Esophagus (tissue), 2 donors: Measurements from ENCODE around the gene KCNJ12. TPM values are rescaled to one million over a fixed set of nuclear protein-coding genes. Genes with fewer than 3 reads are reported as not detected.

Experiments
- H3K27ac ChIP-seq, 2 donors: one replicate each; pipeline ENCODE4 v1.5.1; 2013; ENCODE audit warnings: low read depth in 2 of 2, mild to moderate bottlenecking in 2 of 2, inconsistent platforms in 1 of 2, low read length in 1 of 2, moderate library complexity in 1 of 2
- H3K27me3 ChIP-seq, 2 donors: one replicate each; pipeline ENCODE4 v1.6.1; 2013; ENCODE audit warnings: low read length in 2 of 2, control low read depth in 1 of 2, mild to moderate bottlenecking in 1 of 2; ENCODE audit not compliant: insufficient read depth in 2 of 2, control insufficient read depth in 1 of 2
- H3K36me3 ChIP-seq, 2 donors: one replicate each; pipeline ENCODE4 v1.6.1; 2013; ENCODE audit warnings: low read length in 1 of 2; ENCODE audit not compliant: control insufficient read depth in 2 of 2, insufficient read depth in 2 of 2
- H3K4me1 ChIP-seq, 2 donors: one replicate each; pipeline ENCODE4 v1.6.1; 2013; ENCODE audit warnings: low read length in 1 of 2; ENCODE audit not compliant: control insufficient read depth in 2 of 2, insufficient read depth in 2 of 2
- H3K4me3 ChIP-seq, 2 donors: one replicate each; pipeline ENCODE4 v1.5.1; 2013; ENCODE audit warnings: low read length in 2 of 2, mild to moderate bottlenecking in 2 of 2, low read depth in 1 of 2, moderate library complexity in 1 of 2
- H3K9me3 ChIP-seq, 2 donors: one replicate each; pipeline ENCODE4 v1.6.1; 2013; ENCODE audit warnings: mild to moderate bottlenecking in 2 of 2, low read depth in 1 of 2, low read length in 1 of 2, moderate library complexity in 1 of 2; ENCODE audit not compliant: control insufficient read depth in 2 of 2, insufficient read depth in 1 of 2
- WGBS, 2 donors: extraction: QIAGEN DNeasy Blood & Tissue Kit; methylation state at CpG; one replicate each; pipeline ENCODE4 v1.1.7; 2013; 5-methylcytosine and 5-hydroxymethylcytosine counted together
- polyA plus RNA-seq, 2 donors: library from polyadenylated mRNA; stranded (reverse); fragments of 200-250 nt; gene quantifications; one replicate each; pipeline ENCODE4 v1.2.3, GENCODE V29; 2013
- donor health status: healthy with polysubstance abuse.
- donor health status: Bipolar disorder and iron deficiency.

KCNJ12 gene
- polyA plus RNA-seq, 2 donors: 0.06 to 0.09 TPM

GRCh38 chr17:21462237-21462636 lies 86.1 kb downstream of the KCNJ12 start:
- 91 to 92% methylated on average over 8 of the region's 8 CpGs for WGBS, 2 donors
- Histone ChIP-seq H3K27ac (no peak overlapping the region), H3K27me3 (no peaks in the 10 kb centered on the region), H3K4me3 (no peak overlapping the region), H3K4me1 (peaks cover 2 to 6% of the 10 kb centered on the region in 2 donors), H3K9me3 (peaks cover 0 to 3% of the 10 kb centered on the region in 2 donors), H3K36me3 (no peaks in the 10 kb centered on the region)

GRCh38 chr17:21463204-21463661 lies 87.1 kb downstream of the KCNJ12 start:
- Histone ChIP-seq H3K36me3 (no peaks in the 10 kb centered on the region), H3K27ac (no peak overlapping the region), H3K4me3 (no peak overlapping the region), H3K9me3 (peaks cover 0 to 3% of the 10 kb centered on the region in 2 donors), H3K4me1 (no peaks in the 10 kb centered on the region), H3K27me3 (no peaks in the 10 kb centered on the region)
- WGBS, 2 donors: 40 to 57% methylated on average over 11 of the region's 11 CpGs

GRCh38 chr17:21463779-21464407 lies 87.7 kb downstream of the KCNJ12 start:
- H3K4me1 ChIP-seq: no peaks in the 10 kb centered on the region
- H3K4me3 ChIP-seq: no peak overlapping the region
- H3K36me3 ChIP-seq: no peaks in the 10 kb centered on the region
- H3K27me3 ChIP-seq: no peaks in the 10 kb centered on the region
- H3K9me3 ChIP-seq: peaks cover 0 to 3% of the 10 kb centered on the region in 2 donors
- H3K27ac ChIP-seq: no peak overlapping the region
- WGBS, 2 donors: 19% methylated on average over 48 of the region's 48 CpGs

GRCh38 chr17:21464611-21465021 lies 88.5 kb downstream of the KCNJ12 start:
- Histone ChIP-seq H3K4me1 (no peaks in the 10 kb centered on the region), H3K27me3 (no peaks in the 10 kb centered on the region), H3K27ac (no peak overlapping the region), H3K4me3 (no peak overlapping the region), H3K36me3 (no peaks in the 10 kb centered on the region), H3K9me3 (peaks cover 0 to 3% of the 10 kb centered on the region in 2 donors)
- WGBS, 2 donors: 80 to 83% methylated on average over 12 of the region's 12 CpGs

- 86 to 88% methylated on average over 11 of the region's 11 CpGs for WGBS, 2 donors
- H3K27ac ChIP-seq: no peak overlapping the region
These were observed 90.4 kb downstream of the KCNJ12 start for GRCh38 chr17:21466550-21466949.

GRCh38 chr17:21467196-21467595 lies 91.0 kb downstream of the KCNJ12 start:
- Histone ChIP-seq H3K4me3 (no peak overlapping the region), H3K4me1 (no peaks in the 10 kb centered on the region), H3K27me3 (no peaks in the 10 kb centered on the region), H3K27ac (no peak overlapping the region), H3K36me3 (no peaks in the 10 kb centered on the region), H3K9me3 (peaks cover 0 to 3% of the 10 kb centered on the region in 2 donors)
- WGBS, 2 donors: 71 to 73% methylated on average over 7 of the region's 7 CpGs

More at GRCh38 chr17:21466550-21466949, 90.4 kb downstream of the KCNJ12 start:
- no peaks in the 10 kb centered on the region for H3K4me1 ChIP-seq
- peaks cover 0 to 3% of the 10 kb centered on the region in 2 donors for H3K9me3 ChIP-seq
- H3K36me3 ChIP-seq: no peaks in the 10 kb centered on the region
- no peak overlapping the region for H3K4me3 ChIP-seq
- no peaks in the 10 kb centered on the region for H3K27me3 ChIP-seq

- H3K4me1 ChIP-seq: no peaks in the 10 kb centered on the region
- WGBS, 2 donors: 91% methylated on average over 13 of the region's 13 CpGs
- H3K9me3 ChIP-seq: peaks cover 0 to 4% of the 10 kb centered on the region in 2 donors
- H3K27ac ChIP-seq: no peak overlapping the region
- no peaks in the 10 kb centered on the region for H3K36me3 ChIP-seq
- H3K4me3 ChIP-seq: no peak overlapping the region
- no peaks in the 10 kb centered on the region for H3K27me3 ChIP-seq
These were observed 91.8 kb downstream of the KCNJ12 start for GRCh38 chr17:21467739-21468490.

Other genes with a start within 250 kb of the KCNJ12 start
- gene DHRS7B, start 249.4 kb upstream of the KCNJ12 start, polyA plus RNA-seq: 10 to 100 TPM; 18.8 to 19.4 TPM
- 10 to 100 TPM; 28.0 TPM for gene TMEM11, start 162.2 kb upstream of the KCNJ12 start, polyA plus RNA-seq
- gene NATD1, start 122.9 kb upstream of the KCNJ12 start, polyA plus RNA-seq: 1 to 10 TPM; 2.3 to 3.2 TPM
- 10 to 100 TPM; 35.5 to 39.8 TPM for gene MAP2K3, start 91.6 kb upstream of the KCNJ12 start, polyA plus RNA-seq